ENCODE data around the gene MTHFD1L. TPM values are rescaled to one million over a fixed set of nuclear protein-coding genes. Genes with fewer than 3 reads are reported as not detected.

Gene MTHFD1L
- polyA plus RNA-seq, 3 donors: 0.25 to 1.3 (median 0.39) TPM

GRCh38 chr6:150930841-150931240 is 65.3 kb downstream of the MTHFD1L start:
- WGBS (ENCODE audit: insufficient coverage): no CpG with 5 or more reads among the region's 1 CpG
- Mint-ChIP-seq H3K9me3 (no peaks in the 10 kb centered on the region), H3K4me3 (no peak overlapping the region), H3K36me3 (peaks cover 2 to 8% of the 10 kb centered on the region in 2 donors), H3K27me3 (ENCODE audit: low read depth in 3 of 3) (peaks cover 0 to 3% (median 2%) of the 10 kb centered on the region in 3 donors), H3K27ac (no peak overlapping the region), H3K4me1 (peaks cover 8% of the 10 kb centered on the region)
- Histone ChIP-seq H3K4me1 (ENCODE audit: control insufficient read depth in 1 of 2, insufficient read depth in 2 of 2, low read length in 2 of 2) (no peaks in the 10 kb centered on the region), H3K4me2 (replicated peaks; ENCODE audit: extremely low read depth, low read length, poor library complexity, severe bottlenecking) (no peak overlapping the region), H3K9ac (ENCODE audit: insufficient read depth, low read length, poor library complexity, severe bottlenecking) (no peak overlapping the region), H3K27me3 (ENCODE audit: control insufficient read depth in 2 of 2, insufficient read depth in 2 of 2, low read length in 2 of 2) (no peaks in the 10 kb centered on the region), H3K36me3 (replicated peaks in 1 of 2; ENCODE audit: control insufficient read depth in 1 of 2, insufficient read depth in 2 of 2, low read length in 2 of 2) (no peaks in the 10 kb centered on the region), H4K20me1 (ENCODE audit: insufficient read depth, low read length) (no peaks in the 10 kb centered on the region), H3K27ac (ENCODE audit: low read depth in 1 of 2, low read length in 2 of 2) (no peak overlapping the region), H3K4me3 (replicated peaks in 1 of 3; ENCODE audit: low read depth in 2 of 3, low read length in 3 of 3) (no peak overlapping the region), H3K79me2 (ENCODE audit: insufficient read depth, low read length) (no peaks in the 10 kb centered on the region), H3K9me3 (replicated peaks in 1 of 2; ENCODE audit: control insufficient read depth in 1 of 2, insufficient read depth in 1 of 2, low read length in 2 of 2) (no peaks in the 10 kb centered on the region), H2AFZ (ENCODE audit: insufficient read depth, low read depth, low read length, poor library complexity, severe bottlenecking) (no peak overlapping the region)
- intact Hi-C loops (cut with micrococcal nuclease): no loop called here
- TF ChIP-seq, protein P1, sequence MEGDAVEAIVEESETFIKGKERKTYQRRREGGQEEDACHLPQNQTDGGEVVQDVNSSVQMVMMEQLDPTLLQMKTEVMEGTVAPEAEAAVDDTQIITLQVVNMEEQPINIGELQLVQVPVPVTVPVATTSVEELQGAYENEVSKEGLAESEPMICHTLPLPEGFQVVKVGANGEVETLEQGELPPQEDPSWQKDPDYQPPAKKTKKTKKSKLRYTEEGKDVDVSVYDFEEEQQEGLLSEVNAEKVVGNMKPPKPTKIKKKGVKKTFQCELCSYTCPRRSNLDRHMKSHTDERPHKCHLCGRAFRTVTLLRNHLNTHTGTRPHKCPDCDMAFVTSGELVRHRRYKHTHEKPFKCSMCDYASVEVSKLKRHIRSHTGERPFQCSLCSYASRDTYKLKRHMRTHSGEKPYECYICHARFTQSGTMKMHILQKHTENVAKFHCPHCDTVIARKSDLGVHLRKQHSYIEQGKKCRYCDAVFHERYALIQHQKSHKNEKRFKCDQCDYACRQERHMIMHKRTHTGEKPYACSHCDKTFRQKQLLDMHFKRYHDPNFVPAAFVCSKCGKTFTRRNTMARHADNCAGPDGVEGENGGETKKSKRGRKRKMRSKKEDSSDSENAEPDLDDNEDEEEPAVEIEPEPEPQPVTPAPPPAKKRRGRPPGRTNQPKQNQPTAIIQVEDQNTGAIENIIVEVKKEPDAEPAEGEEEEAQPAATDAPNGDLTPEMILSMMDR (IDR thresholded peaks at IDR 0.05): no peak
- DNase-seq: no peak

GRCh38 chr6:150931405-150931804 is 65.9 kb downstream of the MTHFD1L start:
- Histone ChIP-seq H3K4me3 (replicated peaks in 1 of 3; ENCODE audit: low read depth in 2 of 3, low read length in 3 of 3) (no peak overlapping the region), H3K27ac (ENCODE audit: low read depth in 1 of 2, low read length in 2 of 2) (no peak overlapping the region), H3K9me3 (replicated peaks in 1 of 2; ENCODE audit: control insufficient read depth in 1 of 2, insufficient read depth in 1 of 2, low read length in 2 of 2) (no peaks in the 10 kb centered on the region), H2AFZ (ENCODE audit: insufficient read depth, low read depth, low read length, poor library complexity, severe bottlenecking) (no peak overlapping the region), H3K4me2 (replicated peaks; ENCODE audit: extremely low read depth, low read length, poor library complexity, severe bottlenecking) (no peak overlapping the region), H3K27me3 (ENCODE audit: control insufficient read depth in 2 of 2, insufficient read depth in 2 of 2, low read length in 2 of 2) (no peaks in the 10 kb centered on the region), H3K36me3 (replicated peaks in 1 of 2; ENCODE audit: control insufficient read depth in 1 of 2, insufficient read depth in 2 of 2, low read length in 2 of 2) (no peaks in the 10 kb centered on the region), H3K9ac (ENCODE audit: insufficient read depth, low read length, poor library complexity, severe bottlenecking) (no peak overlapping the region), H3K4me1 (ENCODE audit: control insufficient read depth in 1 of 2, insufficient read depth in 2 of 2, low read length in 2 of 2) (no peaks in the 10 kb centered on the region), H4K20me1 (ENCODE audit: insufficient read depth, low read length) (no peaks in the 10 kb centered on the region), H3K79me2 (ENCODE audit: insufficient read depth, low read length) (no peaks in the 10 kb centered on the region)
- Mint-ChIP-seq H3K27me3 (ENCODE audit: low read depth in 3 of 3) (peaks cover 0 to 3% (median 2%) of the 10 kb centered on the region in 3 donors), H3K36me3 (peaks cover 2 to 8% of the 10 kb centered on the region in 2 donors), H3K4me3 (no peak overlapping the region), H3K4me1 (peaks cover 4% of the 10 kb centered on the region), H3K9me3 (no peaks in the 10 kb centered on the region), H3K27ac (no peak overlapping the region)
- DNase-seq: no peak
- intact Hi-C loops (cut with micrococcal nuclease): no loop called here
- no CpG with 5 or more reads among the region's 1 CpG for WGBS (ENCODE audit: insufficient coverage)
- TF ChIP-seq, protein P1 (IDR thresholded peaks at IDR 0.05): no peak

Data from CD14-positive monocyte (primary cell).